IPS DF 19.7 (cell line): Measurements from ENCODE around the gene TNIP3.

Experiments
- DNase-seq: peaks from one replicate; pipeline ENCODE4 v3.0.0-alpha.2; 2013; ENCODE audit warnings: low read depth, low spot score

TNIP3 gene

GRCh38 chr4:121138039-121138825 lies 25.9 kb downstream of the TNIP3 start:
- no peak for DNase-seq

- DNase-seq, result no peak
Observed at GRCh38 chr4:121130326-121130660, 33.8 kb downstream of the TNIP3 start.

DNA sequence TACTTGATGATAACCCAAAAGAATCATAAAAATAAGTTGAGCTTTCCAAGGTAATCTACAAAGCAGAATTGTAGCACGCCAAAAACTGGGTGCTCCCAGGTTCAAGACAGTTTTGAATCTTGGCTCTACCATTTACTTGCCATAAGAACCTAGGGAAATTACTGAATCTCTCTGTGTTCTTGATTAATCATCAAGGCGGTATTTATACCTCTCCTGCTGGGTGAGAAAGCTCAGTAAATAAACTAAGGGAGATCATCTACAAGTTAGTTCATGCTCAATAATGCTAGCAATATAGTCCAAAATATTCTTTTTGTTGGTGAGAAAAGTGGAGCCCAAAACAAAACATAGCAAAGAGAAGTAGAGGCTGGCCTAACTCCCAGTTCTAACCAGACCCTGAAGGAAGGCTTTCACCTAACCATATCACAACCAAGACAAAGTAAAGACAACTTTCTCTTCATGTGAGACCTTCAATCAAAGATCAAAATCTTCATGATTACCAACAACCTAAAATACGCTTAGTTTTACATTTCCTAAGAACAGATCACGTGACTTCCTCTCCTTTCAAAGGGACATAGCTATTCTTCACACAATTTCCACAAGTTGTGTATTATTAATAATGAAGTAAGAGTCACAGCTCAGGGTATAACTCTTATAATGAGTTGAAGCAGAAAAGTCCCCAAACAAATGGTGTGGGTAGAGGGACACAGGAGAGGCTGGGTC lies 34.4 kb downstream of the TNIP3 start:
- no peak for DNase-seq

DNA sequence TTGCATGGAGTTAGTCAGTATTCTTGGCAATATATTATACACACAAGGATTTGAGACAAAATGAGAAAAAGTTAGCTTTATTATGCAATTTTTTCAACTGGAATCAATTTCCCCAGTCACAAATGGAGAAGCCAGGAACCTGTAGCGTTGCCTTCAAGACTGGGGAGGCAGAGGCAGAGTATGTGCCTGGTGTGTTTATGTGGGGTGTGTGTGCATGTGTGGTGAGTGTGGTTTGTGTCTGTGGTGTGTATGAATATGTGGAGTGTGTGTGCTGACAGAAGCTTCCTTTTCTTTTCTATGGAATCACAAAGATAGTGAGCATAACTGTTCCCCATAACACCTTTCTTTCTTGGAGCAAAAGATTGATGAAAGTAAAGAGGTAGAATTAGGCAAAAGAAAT lies 37.0 kb downstream of the TNIP3 start:
- no peak for DNase-seq

DNA sequence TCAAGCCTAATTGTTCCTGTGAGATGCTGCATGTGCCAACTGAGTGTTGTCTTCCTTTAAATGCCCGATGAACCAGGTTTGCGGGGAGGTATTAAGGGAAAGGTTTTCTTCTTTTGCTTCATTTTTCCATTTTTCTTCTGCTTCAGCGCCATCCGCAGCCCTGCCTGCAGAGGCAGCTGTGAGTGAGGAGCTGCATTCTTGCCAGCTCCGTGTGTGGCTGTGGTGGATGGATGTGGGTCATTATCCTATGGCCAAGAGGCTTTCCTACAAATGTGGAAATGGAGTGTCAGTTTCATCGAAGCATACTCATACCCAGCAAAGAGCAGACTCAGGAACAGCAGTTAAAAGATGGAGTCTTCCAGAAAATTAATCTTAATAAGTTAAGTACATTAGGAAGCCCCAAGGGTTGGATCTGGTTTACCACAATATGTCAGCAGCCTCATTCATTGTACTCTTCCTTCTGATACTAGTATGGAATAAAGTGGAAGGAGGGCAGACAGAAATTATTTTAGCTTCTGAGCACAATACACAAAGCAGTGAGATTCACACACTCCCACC lies 37.6 kb downstream of the TNIP3 start:
- DNase-seq, result no peak

GRCh38 chr4:121125498-121125885 lies 38.6 kb downstream of the TNIP3 start:
- no peak for DNase-seq

- no peak for DNase-seq
Observed at GRCh38 chr4:121122661-121123060, 41.5 kb downstream of the TNIP3 start.

GRCh38 chr4:121119715-121120114 lies 44.4 kb downstream of the TNIP3 start:
- DNase-seq, result no peak

GRCh38 chr4:121118344-121118743 lies 45.8 kb downstream of the TNIP3 start:
- DNase-seq, result no peak

- DNase-seq, result no peak
Observed at GRCh38 chr4:121114756-121115155, 49.4 kb downstream of the TNIP3 start.

- DNase-seq, result no peak
Observed at GRCh38 chr4:121112530-121112929, 51.6 kb downstream of the TNIP3 start.

DNA sequence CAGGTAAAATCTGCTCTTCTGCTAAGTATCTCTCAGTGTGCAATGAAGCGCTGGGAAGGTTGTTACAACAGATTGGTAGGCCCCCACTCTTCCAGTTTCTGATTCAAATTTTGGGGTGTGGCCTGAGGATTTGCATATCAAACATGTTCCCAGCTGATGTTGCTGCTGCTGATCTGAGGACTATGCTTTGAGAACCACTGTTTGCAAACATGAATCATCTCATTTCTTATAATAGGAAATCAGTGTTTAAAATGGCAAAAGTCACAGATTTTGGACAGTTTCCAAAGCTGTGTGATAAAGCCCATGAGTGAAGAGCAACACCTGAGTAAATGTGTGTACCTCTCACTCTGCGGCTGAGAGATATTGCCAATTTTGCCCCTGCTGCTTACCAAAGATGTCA lies 55.6 kb downstream of the TNIP3 start:
- no peak for DNase-seq

GRCh38 chr4:121107507-121107906 lies 56.6 kb downstream of the TNIP3 start:
- DNase-seq, result no peak

DNA sequence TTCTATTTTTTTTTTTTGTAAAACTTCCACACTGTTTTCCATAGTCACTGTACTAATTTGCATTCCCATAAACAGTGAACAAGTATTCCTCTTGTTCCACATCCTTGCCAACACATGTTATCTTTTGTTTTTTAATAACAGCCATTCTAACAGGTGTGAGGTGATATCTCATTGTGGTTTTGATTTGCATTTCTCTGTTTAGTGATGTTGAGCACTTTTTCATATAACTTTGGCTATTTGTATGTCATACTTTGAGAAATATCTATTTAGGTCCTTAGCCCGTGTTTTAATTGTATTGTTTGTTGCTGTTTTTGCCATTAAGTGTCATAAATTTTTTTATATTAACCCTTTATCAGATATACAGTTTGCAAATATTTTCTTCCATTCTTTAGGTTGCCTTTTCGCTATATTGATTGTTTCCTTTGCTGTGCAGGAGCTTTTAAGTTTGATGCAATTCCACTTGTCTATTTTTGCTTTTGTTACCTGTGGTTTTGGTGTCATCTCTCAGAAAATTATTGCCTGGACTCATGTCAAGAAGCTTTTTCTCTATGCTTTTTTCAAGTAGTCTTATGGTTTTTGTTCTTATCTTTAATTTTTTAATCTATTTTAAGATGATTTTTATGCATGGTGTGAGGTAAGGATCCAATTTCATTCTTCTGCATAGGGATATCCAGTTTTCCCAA lies 63.9 kb downstream of the TNIP3 start:
- no peak for DNase-seq

- no peak for DNase-seq
Observed at GRCh38 chr4:121098266-121098665, 65.9 kb downstream of the TNIP3 start.

DNA sequence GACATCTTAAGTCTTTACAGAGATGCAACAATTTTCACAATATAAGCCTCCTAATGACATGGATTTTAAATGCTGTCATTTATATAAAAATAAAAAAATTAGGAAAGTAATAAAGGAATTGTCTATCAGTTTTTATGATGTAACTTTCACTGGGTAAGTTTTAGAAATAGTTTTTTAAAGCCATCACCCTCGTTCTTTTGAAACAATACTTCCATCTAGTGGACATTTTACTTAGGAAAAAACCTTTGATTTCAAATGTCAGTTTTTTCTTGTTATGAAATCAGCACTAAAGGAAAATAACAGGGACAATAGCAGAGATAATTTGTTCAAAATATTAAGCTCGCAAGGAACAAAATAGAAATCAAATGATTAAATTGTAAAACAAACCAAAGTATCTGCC lies 67.5 kb downstream of the TNIP3 start:
- DNase-seq, result no peak

- no peak for DNase-seq
Observed at GRCh38 chr4:121096191-121096590, 67.9 kb downstream of the TNIP3 start.

GRCh38 chr4:121094297-121094966 lies 69.7 kb downstream of the TNIP3 start:
- no peak for DNase-seq

DNA sequence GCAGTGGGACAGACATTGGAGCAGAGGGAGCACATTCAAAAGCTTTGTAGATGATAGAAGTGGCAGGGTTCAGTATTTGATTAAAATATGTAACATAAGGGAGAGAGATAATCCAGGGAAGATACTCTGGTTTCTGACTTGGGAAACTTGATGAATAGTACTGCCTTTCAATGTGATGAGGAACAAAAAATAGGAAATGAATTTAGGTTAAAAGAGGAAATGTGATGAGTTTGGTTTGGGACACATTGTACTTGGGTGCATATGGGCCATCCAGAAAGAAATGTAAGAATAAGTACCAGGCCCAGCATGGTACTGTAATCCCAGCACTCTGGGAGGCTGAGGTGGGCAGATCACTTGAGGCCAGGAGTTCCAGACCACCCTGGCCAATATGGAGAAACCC lies 70.9 kb downstream of the TNIP3 start:
- no peak for DNase-seq

DNA sequence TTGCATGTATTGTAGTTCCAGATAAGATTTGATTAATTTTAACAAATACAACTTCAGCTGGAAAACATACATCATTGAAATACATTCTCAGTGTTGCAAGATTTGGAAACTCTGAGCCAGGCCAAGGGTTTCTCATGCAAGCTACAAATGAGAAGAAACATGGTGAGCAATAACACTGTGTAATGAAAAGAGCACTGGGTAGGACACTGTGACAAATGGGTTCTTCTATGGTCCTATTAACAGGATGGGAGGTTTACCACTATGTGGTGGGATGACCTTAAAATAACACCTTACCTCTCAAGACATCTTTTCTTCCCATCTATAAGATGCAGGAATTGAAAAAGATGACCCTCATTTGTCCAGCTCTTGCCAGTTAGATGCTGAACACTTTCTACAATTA lies 72.2 kb downstream of the TNIP3 start:
- no peak for DNase-seq

GRCh38 chr4:121088867-121089266 lies 75.3 kb downstream of the TNIP3 start:
- no peak for DNase-seq
